ENCODE results near the gene ARHGAP35.
"Not testable (repeated sequence)": the region's sequence is repeated elsewhere in the genome, so short reads cannot be mapped to it uniquely, and the experiment has no call there.

The ARHGAP35 gene

DNA sequence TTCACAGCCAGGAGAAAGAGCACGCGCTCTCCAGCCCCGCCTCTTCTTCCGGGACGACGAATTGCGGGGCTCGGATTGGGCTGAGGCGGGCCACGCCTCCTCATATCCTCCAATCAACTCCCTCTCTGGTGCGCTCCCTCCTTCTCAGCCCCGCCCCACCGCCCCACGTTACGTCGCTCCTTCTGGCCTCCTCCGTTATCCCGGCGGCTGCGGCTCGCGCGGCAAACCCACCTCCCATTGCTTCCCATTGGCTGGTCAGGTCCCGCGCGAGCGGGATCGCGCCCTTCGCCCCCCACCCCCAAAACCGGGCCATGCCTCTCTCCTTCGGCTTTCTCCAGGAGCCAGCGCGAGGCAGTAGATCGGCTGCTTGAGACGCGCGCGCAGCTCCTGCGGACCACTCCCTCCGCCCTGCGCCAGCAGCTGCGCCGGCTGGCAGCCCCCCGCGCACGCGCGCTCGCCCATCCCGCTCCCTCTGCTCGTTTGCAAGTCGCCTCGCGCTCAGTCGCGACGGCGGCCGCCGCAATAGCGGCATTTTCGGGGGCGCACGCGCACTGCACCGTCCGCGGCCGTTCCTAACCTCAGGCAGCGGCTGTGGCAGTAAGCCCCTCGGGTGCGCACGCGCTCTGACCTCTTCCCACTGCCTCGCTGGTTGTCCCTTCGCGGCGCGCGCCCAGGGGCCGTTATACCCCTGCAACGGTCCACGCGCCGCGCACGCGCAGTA lies 512 bp upstream of the ARHGAP35 start:
- no peaks in the 10 kb centered on the region for H3K9me3 ChIP-seq (ENCODE audit: control insufficient read depth, low read length)
- 0% methylated on average over 62 to 67 of the region's 89 CpGs for WGBS, 2 experiments (ENCODE audit: insufficient coverage in 2 of 2)
- peaks cover 5% of the 10 kb centered on the region for H3K36me3 ChIP-seq (ENCODE audit: control insufficient read depth, insufficient read depth, low read length)
- peak overlapping the region; percentile 99 for H3K27ac ChIP-seq (ENCODE audit: low read depth, low read length, severe bottlenecking)
- peaks cover 14% of the 10 kb centered on the region for H3K4me1 ChIP-seq (ENCODE audit: control insufficient read depth, insufficient read depth, low read length, poor library complexity, severe bottlenecking)
- H3K4me3 ChIP-seq (ENCODE audit: extremely low read depth, insufficient read depth, low read length, poor library complexity, severe bottlenecking), result peak overlapping the region; percentile 64

- peaks cover 16% of the 10 kb centered on the region for H3K4me1 ChIP-seq (ENCODE audit: control insufficient read depth, insufficient read depth, low read length, poor library complexity, severe bottlenecking)
- no peaks in the 10 kb centered on the region for H3K9me3 ChIP-seq (ENCODE audit: control insufficient read depth, low read length)
- peaks cover 11% of the 10 kb centered on the region for H3K36me3 ChIP-seq (ENCODE audit: control insufficient read depth, insufficient read depth, low read length)
- 0% methylated on average over 16 to 19 of the region's 19 CpGs for WGBS, 2 experiments (ENCODE audit: insufficient coverage in 2 of 2)
- H3K4me3 ChIP-seq (ENCODE audit: extremely low read depth, insufficient read depth, low read length, poor library complexity, severe bottlenecking), result peak overlapping the region; percentile 64
- H3K27ac ChIP-seq (ENCODE audit: low read depth, low read length, severe bottlenecking), result peak overlapping the region; percentile 49
Measured at GRCh38 chr19:46861691-46862502, 1.1 kb downstream of the ARHGAP35 start.

- H3K27ac ChIP-seq (ENCODE audit: low read depth, low read length, severe bottlenecking), result no peak overlapping the region
- H3K4me3 ChIP-seq (ENCODE audit: extremely low read depth, insufficient read depth, low read length, poor library complexity, severe bottlenecking), result peak overlapping the region; percentile 64
- peaks cover 22% of the 10 kb centered on the region for H3K4me1 ChIP-seq (ENCODE audit: control insufficient read depth, insufficient read depth, low read length, poor library complexity, severe bottlenecking)
- H3K9me3 ChIP-seq (ENCODE audit: control insufficient read depth, low read length), result no peaks in the 10 kb centered on the region
- peaks cover 11% of the 10 kb centered on the region for H3K36me3 ChIP-seq (ENCODE audit: control insufficient read depth, insufficient read depth, low read length)
- 10 to 15% methylated on average over 9 of the region's 9 CpGs for WGBS, 2 experiments (ENCODE audit: insufficient coverage in 2 of 2)
Measured at GRCh38 chr19:46862503-46862834, 1.7 kb downstream of the ARHGAP35 start.

DNA sequence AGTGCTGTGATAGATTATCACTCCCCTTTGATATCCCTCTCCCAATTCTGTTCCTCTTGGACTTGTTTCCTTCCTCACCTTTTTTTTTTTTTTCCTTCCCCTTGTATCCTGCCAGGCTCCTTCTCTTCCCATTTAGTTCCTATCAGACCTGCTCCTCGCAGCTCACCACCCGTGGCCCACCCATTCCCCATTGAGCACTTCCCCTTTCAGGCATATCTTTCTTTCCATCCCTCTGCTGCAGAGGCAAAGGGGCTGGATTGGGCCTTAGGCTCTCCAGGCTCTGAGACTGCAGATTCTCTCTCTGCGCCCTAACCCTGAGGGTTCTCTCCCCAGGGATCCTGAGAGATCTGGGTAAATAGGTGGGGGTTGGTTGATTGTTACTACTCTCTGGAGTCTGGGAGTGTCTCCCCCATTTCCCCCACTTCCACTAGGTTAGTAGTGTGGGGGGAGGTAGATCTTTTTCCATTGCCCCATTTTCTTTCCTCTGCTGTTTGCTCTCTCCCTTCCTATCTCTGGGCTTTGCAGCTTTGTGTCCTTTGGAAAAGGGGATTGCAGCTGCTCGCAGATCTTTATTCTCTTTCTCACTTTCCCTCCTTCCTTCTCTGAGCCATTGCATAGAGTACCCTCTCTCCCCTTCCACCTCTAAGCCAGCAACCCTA lies 2.3 kb downstream of the ARHGAP35 start:
- peak overlapping the region; percentile 64 for H3K4me3 ChIP-seq (ENCODE audit: extremely low read depth, insufficient read depth, low read length, poor library complexity, severe bottlenecking)
- H3K27ac ChIP-seq (ENCODE audit: low read depth, low read length, severe bottlenecking), result peak overlapping the region; percentile 41
- H3K4me1 ChIP-seq (ENCODE audit: control insufficient read depth, insufficient read depth, low read length, poor library complexity, severe bottlenecking), result peaks cover 25% of the 10 kb centered on the region
- 3% methylated on average over 2 to 3 of the region's 4 CpGs for WGBS, 2 experiments (ENCODE audit: insufficient coverage in 2 of 2)
- peaks cover 13% of the 10 kb centered on the region for H3K36me3 ChIP-seq (ENCODE audit: control insufficient read depth, insufficient read depth, low read length)
- H3K9me3 ChIP-seq (ENCODE audit: control insufficient read depth, low read length), result no peaks in the 10 kb centered on the region

GRCh38 chr19:46863818-46864629 lies 3.2 kb downstream of the ARHGAP35 start:
- Histone ChIP-seq H3K9me3 (ENCODE audit: control insufficient read depth, low read length) (no peaks in the 10 kb centered on the region), H3K27ac (ENCODE audit: low read depth, low read length, severe bottlenecking) (peak overlapping the region; percentile 20), H3K36me3 (ENCODE audit: control insufficient read depth, insufficient read depth, low read length) (peaks cover 13% of the 10 kb centered on the region), H3K4me1 (ENCODE audit: control insufficient read depth, insufficient read depth, low read length, poor library complexity, severe bottlenecking) (peaks cover 25% of the 10 kb centered on the region), H3K4me3 (ENCODE audit: extremely low read depth, insufficient read depth, low read length, poor library complexity, severe bottlenecking) (peak overlapping the region; percentile 64)
- 22 to 33% methylated on average over 2 to 5 of the region's 6 CpGs for WGBS, 2 experiments (ENCODE audit: insufficient coverage in 2 of 2)

- Histone ChIP-seq H3K4me1 (ENCODE audit: control insufficient read depth, insufficient read depth, low read length, poor library complexity, severe bottlenecking) (peaks cover 25% of the 10 kb centered on the region), H3K36me3 (ENCODE audit: control insufficient read depth, insufficient read depth, low read length) (peaks cover 21% of the 10 kb centered on the region), H3K9me3 (ENCODE audit: control insufficient read depth, low read length) (no peaks in the 10 kb centered on the region), H3K27ac (ENCODE audit: low read depth, low read length, severe bottlenecking) (no peak overlapping the region), H3K4me3 (ENCODE audit: extremely low read depth, insufficient read depth, low read length, poor library complexity, severe bottlenecking) (no peak overlapping the region)
- 40 to 73% methylated on average over 1 to 2 of the region's 3 CpGs for WGBS, 2 experiments (ENCODE audit: insufficient coverage in 2 of 2)
Measured at GRCh38 chr19:46866407-46867136, 5.8 kb downstream of the ARHGAP35 start.

DNA sequence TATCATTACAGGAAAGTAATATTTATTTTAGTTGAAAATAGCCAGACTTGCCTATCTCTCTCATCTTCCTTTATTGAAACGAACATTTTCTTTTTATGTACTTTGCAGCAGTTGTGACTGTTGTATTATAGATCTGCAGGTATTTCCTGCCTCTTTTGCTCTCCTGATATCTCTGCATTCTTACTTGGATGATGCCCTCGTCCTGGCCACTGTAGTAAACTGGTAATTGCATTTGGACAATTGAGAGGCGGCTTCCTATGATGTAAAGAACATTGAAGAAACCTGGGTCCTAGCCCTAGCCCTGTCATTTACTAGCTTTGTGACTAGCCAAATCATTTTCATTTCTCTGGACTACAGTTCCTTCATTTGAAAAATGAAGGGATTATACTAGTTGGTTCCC lies 6.4 kb downstream of the ARHGAP35 start:
- no peaks in the 10 kb centered on the region for H3K9me3 ChIP-seq (ENCODE audit: control insufficient read depth, low read length)
- H3K27ac ChIP-seq (ENCODE audit: low read depth, low read length, severe bottlenecking), result no peak overlapping the region
- no peak overlapping the region for H3K4me3 ChIP-seq (ENCODE audit: extremely low read depth, insufficient read depth, low read length, poor library complexity, severe bottlenecking)
- peaks cover 21% of the 10 kb centered on the region for H3K36me3 ChIP-seq (ENCODE audit: control insufficient read depth, insufficient read depth, low read length)
- 80 to 100% methylated on average over 1 to 2 of the region's 3 CpGs for WGBS, 2 experiments (ENCODE audit: insufficient coverage in 2 of 2)
- H3K4me1 ChIP-seq (ENCODE audit: control insufficient read depth, insufficient read depth, low read length, poor library complexity, severe bottlenecking), result peaks cover 25% of the 10 kb centered on the region

DNA sequence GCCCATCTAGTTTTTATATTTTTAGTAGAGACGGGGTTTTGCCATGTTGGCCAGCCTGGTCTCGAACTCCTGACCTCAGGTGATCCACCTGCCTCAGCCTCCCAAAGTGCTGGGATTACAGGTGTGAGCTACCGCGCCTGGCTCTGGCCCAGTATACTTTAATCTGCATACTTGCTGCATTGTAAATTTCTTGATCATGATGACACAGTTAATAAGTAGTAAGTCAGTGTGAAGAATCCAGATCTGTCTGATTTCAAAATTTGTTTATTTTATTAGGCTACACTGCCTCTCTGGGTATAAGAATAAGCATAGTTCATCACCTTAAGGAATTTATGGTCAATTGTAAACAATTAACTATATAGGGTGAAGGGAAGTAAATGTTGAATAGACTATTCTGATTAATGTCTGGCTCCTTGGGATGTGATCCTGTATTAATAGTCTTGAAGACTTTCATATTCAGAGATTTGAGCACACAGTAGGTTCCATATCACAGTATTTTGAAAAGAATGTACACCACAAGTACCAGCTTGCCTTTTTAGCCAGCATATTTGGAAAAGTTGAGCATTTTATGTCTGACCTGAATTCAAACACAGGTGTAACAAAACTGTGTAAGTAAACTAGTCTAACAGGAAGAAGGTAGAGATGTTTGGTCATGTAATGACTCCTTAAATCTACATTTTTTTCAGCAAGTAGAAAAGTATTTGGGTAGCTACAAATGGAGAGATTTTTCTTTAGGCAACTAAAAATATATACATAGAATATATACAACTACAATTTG lies 7.4 kb downstream of the ARHGAP35 start:
- H3K4me3 ChIP-seq (ENCODE audit: extremely low read depth, insufficient read depth, low read length, poor library complexity, severe bottlenecking), result no peak overlapping the region
- no peak overlapping the region for H3K27ac ChIP-seq (ENCODE audit: low read depth, low read length, severe bottlenecking)
- WGBS, 2 experiments (ENCODE audit: insufficient coverage in 2 of 2), result 77 to 84% methylated on average over 2 of the region's 4 CpGs
- peaks cover 16% of the 10 kb centered on the region for H3K4me1 ChIP-seq (ENCODE audit: control insufficient read depth, insufficient read depth, low read length, poor library complexity, severe bottlenecking)
- H3K9me3 ChIP-seq (ENCODE audit: control insufficient read depth, low read length), result no peaks in the 10 kb centered on the region
- peaks cover 25% of the 10 kb centered on the region for H3K36me3 ChIP-seq (ENCODE audit: control insufficient read depth, insufficient read depth, low read length)

- not testable (repeated sequence) for H3K27ac ChIP-seq (ENCODE audit: low read depth, low read length, severe bottlenecking); H3K9me3 ChIP-seq (ENCODE audit: control insufficient read depth, low read length); H3K4me3 ChIP-seq (ENCODE audit: extremely low read depth, insufficient read depth, low read length, poor library complexity, severe bottlenecking)
- Histone ChIP-seq H3K4me1 (ENCODE audit: control insufficient read depth, insufficient read depth, low read length, poor library complexity, severe bottlenecking) (peaks cover 23% of the 10 kb centered on the region), H3K36me3 (ENCODE audit: control insufficient read depth, insufficient read depth, low read length) (peaks cover 21% of the 10 kb centered on the region)
- 93 to 100% methylated on average over 2 to 5 of the region's 5 CpGs for WGBS, 2 experiments (ENCODE audit: insufficient coverage in 2 of 2)
Measured at GRCh38 chr19:46871173-46871572, 10.4 kb downstream of the ARHGAP35 start.

Data from mesodermal cell (in vitro differentiated cells).